Measurements from ENCODE around the gene CD1C.

Gene CD1C

DNA sequence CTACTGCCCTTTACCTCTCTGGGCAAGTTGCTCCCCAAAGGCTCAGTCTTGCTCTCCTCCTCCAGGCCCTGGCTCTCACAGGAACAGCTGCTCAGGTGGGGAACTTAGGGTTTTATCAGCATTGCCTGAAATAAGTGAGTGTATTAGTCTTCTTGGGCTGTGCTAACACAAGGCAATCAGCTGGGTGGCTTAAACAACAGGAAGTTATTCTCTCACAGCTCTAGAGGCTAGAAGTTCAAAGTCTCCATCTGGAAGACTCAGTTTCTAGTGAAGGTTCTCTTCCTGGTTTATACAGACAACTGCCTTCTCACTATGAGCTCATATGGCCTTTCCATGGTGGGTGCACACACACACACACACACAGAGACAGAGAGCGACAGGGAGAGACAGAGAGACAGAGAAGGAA, 2.8 kb upstream of the CD1C start:
- Histone ChIP-seq H3K9ac (ENCODE audit: low read depth, low read length) (no peak overlapping the region), H3K9me3 (ENCODE audit: control insufficient read depth, insufficient read depth, low read length) (no peaks in the 10 kb centered on the region), H3K36me3 (ENCODE audit: insufficient read depth, low read length) (no peaks in the 10 kb centered on the region), H3K4me1 (ENCODE audit: insufficient read depth, low read length) (no peaks in the 10 kb centered on the region)

DNA sequence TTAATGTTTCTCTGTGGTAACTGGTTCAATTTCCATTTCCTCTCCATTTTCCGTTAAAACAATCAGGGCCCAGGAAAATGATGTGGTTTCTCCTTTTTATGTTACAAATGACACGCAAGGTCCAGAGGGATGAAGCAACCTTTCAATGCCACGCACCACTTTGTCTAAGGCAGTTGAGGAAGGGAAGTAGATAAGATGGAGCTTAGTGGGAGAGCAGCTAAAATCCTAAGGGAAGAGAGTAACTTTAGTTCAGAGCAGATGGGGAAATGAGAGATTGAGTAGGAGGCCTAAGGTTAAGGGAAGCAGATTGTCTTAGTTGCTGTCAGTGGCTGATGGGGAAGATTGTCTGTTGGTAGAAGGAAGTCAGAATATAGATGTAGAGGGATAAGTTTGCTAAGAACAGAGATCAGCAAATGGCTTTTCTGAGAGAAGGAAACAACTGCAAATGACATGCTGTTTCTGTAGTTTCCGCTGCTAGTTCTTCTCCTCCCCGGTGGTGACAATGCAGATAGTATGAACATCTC, 660 bp downstream of the CD1C start:
- H3K4me1 ChIP-seq (ENCODE audit: insufficient read depth, low read length), result no peaks in the 10 kb centered on the region
- H3K9ac ChIP-seq (ENCODE audit: low read depth, low read length), result no peak overlapping the region
- H3K9me3 ChIP-seq (ENCODE audit: control insufficient read depth, insufficient read depth, low read length), result no peaks in the 10 kb centered on the region
- H3K36me3 ChIP-seq (ENCODE audit: insufficient read depth, low read length), result no peaks in the 10 kb centered on the region

DNA sequence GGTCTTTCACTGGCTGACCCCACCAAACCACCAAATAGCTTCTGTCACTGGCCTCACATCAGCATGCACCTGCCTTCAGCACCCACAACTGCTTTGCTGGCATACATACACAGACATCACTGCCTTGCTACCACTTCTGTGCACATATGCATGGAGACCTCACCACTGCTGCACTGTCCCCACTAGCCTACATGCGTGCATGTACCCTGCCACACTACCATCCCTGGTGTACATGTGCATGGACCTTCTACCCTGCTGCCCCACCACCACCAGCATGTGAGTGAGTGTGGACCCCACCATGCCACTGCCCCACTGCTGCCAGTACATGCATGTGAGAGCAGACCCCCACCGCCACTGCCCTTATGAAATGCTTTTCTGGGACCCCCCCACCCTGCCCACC, 6.1 kb downstream of the CD1C start:
- Histone ChIP-seq H3K36me3 (ENCODE audit: insufficient read depth, low read length) (no peaks in the 10 kb centered on the region), H3K9me3 (ENCODE audit: control insufficient read depth, insufficient read depth, low read length) (no peaks in the 10 kb centered on the region), H3K9ac (ENCODE audit: low read depth, low read length) (no peak overlapping the region), H3K4me1 (ENCODE audit: insufficient read depth, low read length) (no peaks in the 10 kb centered on the region)

DNA sequence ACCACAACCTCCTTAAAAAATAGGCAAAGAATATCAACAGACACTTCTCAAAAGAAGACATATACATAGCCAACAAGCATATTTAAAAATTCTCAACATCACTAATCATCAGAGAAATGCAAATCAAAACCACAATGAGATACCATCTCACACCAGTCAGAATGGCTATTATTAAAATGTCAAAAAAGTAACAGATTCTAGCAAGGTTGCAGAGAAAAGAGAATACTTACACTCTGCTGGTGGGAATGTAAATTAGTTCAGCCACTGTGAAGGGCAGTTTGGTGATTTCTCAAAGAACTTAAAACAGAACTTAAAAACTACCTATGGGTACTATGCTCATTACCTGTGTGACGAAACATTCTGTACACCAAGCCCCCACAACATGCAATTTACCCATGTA, 20.9 kb downstream of the CD1C start:
- Histone ChIP-seq H3K9me3 (ENCODE audit: control insufficient read depth, insufficient read depth, low read length) (no peaks in the 10 kb centered on the region), H3K36me3 (ENCODE audit: insufficient read depth, low read length) (no peaks in the 10 kb centered on the region)

DNA sequence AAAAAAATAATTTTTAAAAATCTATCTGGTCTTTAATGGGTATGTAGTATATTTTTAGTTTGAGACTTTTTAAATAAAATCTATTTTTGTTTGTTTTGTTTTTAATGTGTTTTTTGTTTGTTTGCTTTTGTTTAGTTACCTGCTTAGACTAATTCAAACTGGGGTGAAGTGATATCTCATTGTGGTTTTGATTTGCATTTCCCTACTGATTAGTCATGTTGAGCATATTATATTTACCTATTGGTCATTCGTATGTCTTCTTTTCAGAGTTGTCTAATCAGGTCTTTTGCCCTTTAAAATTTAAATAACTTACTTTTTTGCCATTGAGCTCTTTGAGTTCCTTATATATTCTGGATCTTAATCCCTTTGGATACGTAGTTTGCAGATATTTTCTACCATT, 21.3 kb downstream of the CD1C start:
- Histone ChIP-seq H3K9me3 (ENCODE audit: control insufficient read depth, insufficient read depth, low read length) (no peaks in the 10 kb centered on the region), H3K9ac (ENCODE audit: low read depth, low read length) (no peak overlapping the region), H3K36me3 (ENCODE audit: insufficient read depth, low read length) (no peaks in the 10 kb centered on the region), H3K4me1 (ENCODE audit: insufficient read depth, low read length) (no peaks in the 10 kb centered on the region)

More for the DNA sequence above, 20.9 kb downstream of the CD1C start:
- no peak overlapping the region for H3K9ac ChIP-seq (ENCODE audit: low read depth, low read length)
- no peaks in the 10 kb centered on the region for H3K4me1 ChIP-seq (ENCODE audit: insufficient read depth, low read length)

DNA sequence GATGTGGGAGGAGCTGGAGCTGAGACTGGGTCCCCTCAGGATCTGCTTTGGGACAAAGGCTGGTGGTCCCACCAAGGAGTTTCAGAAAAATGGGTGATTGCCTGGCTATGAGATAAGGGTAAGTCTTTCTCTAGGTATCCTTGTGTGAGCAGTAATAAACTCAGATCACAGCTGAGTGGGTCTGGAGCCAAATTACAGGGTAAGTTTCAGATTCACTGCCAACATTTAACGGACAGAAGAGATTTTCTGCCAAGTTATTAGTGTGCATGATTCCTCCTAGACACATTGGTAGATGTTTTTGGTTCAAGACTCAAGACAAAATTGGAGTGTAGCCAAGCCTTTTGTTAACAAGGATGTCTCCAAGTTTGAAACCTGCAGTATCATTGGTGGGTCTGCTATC, 34.1 kb downstream of the CD1C start:
- H3K36me3 ChIP-seq (ENCODE audit: insufficient read depth, low read length), result no peaks in the 10 kb centered on the region
- no peak overlapping the region for H3K9ac ChIP-seq (ENCODE audit: low read depth, low read length)
- H3K9me3 ChIP-seq (ENCODE audit: control insufficient read depth, insufficient read depth, low read length), result no peaks in the 10 kb centered on the region
- H3K4me1 ChIP-seq (ENCODE audit: insufficient read depth, low read length), result no peaks in the 10 kb centered on the region

DNA sequence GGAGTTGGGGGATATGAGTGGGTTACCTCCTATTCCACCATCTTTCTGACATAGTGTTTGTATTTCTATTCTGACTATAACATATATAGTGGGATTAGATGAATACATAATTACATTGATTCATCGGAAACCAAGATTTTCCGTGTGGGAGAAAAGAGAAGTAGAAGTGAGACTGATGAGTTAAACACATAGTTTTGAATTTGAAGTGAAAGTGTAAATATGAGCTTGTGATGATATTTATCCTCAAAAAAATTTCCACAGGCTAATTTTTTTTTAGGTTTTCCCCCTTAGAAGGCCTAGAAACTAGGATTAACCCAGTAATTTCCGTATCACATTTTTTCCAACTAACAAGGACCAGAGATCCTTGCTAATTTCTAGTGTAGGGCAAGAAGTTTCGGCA, 34.7 kb downstream of the CD1C start:
- Histone ChIP-seq H3K36me3 (ENCODE audit: insufficient read depth, low read length) (no peaks in the 10 kb centered on the region), H3K9ac (ENCODE audit: low read depth, low read length) (no peak overlapping the region), H3K4me1 (ENCODE audit: insufficient read depth, low read length) (no peaks in the 10 kb centered on the region), H3K9me3 (ENCODE audit: control insufficient read depth, insufficient read depth, low read length) (no peaks in the 10 kb centered on the region)

DNA sequence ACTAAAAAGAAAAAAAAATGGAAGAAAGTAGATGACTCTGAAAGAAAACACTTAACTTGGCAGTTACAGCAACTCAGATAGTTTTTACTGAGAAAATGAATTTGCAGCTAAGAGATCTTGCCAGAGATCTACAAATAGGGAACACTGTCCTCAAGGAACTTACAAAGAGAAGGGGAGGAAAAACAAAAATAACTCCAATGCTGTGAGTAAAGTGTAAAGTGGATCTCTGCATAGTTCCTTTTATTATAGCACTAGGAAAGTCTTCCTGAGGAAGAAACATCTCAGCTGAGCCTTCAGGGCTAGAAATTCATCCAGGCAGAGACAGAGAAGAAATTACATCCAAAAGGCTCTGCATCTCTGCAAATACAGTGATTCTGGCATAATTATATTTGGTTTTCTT, 37.8 kb downstream of the CD1C start:
- H3K4me1 ChIP-seq (ENCODE audit: insufficient read depth, low read length), result no peaks in the 10 kb centered on the region
- H3K9me3 ChIP-seq (ENCODE audit: control insufficient read depth, insufficient read depth, low read length), result no peaks in the 10 kb centered on the region
- no peak overlapping the region for H3K9ac ChIP-seq (ENCODE audit: low read depth, low read length)
- H3K36me3 ChIP-seq (ENCODE audit: insufficient read depth, low read length), result no peaks in the 10 kb centered on the region

DNA sequence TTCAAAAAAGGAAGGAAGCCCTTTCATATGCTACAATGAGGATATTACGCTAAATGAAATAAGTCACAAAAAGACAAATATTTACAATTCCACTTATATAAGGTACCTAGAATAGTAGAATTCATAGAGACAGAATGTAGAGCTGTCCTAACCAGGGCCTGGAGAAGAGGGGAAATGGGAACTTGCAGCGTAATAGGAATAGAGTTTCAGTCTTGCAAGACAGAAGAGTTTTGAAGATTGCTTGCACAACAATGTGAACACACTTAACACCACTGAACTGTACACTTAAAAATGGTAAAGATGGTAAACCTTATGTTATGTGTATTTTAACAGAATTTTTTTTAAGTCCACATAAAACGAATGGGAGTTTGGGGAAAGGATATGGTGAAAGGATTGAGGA, 38.7 kb downstream of the CD1C start:
- Histone ChIP-seq H3K9me3 (ENCODE audit: control insufficient read depth, insufficient read depth, low read length) (no peaks in the 10 kb centered on the region), H3K9ac (ENCODE audit: low read depth, low read length) (no peak overlapping the region), H3K4me1 (ENCODE audit: insufficient read depth, low read length) (no peaks in the 10 kb centered on the region), H3K36me3 (ENCODE audit: insufficient read depth, low read length) (no peaks in the 10 kb centered on the region)

DNA sequence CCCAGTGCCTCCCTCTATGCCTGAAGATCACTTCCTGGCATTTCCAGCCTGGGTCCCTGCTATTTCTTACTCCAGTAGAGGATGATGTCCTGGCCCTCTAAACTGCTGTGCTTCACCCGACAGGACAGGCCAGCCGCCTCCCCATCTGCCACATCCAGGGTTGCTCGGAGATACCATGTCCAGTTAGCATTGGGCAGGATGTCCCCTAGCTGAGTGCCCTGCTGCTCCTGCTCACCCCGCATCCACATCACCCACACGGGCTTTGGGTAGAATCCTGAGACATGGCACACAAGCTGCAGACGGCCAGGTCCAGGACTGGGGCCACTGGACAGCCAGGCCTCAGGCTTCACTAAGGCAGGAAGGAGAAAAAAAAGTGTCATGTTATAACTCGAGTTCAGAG, 39.6 kb downstream of the CD1C start:
- Histone ChIP-seq H3K9ac (ENCODE audit: low read depth, low read length) (no peak overlapping the region), H3K9me3 (ENCODE audit: control insufficient read depth, insufficient read depth, low read length) (no peaks in the 10 kb centered on the region), H3K36me3 (ENCODE audit: insufficient read depth, low read length) (no peaks in the 10 kb centered on the region), H3K4me1 (ENCODE audit: insufficient read depth, low read length) (no peaks in the 10 kb centered on the region)

DNA sequence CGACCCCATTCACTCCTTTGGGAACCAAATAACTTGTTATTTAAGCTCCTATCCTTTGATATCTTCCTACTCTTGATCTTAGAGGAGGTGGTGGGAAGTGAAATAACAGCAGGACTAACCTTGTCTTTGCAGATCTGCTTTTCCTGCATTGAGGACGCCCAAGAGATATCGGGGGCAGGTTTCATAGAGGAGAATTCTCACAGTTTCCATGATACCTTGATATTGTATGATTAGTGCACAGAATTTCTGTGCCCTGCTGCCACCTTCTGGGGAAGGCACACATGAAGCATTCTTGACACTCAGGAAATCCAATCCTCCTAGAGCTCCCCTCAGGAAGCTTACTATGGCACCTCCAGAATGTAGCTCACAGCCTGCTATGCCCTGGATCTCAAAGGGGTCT, 40.0 kb downstream of the CD1C start:
- Histone ChIP-seq H3K36me3 (ENCODE audit: insufficient read depth, low read length) (no peaks in the 10 kb centered on the region), H3K9ac (ENCODE audit: low read depth, low read length) (no peak overlapping the region), H3K4me1 (ENCODE audit: insufficient read depth, low read length) (no peaks in the 10 kb centered on the region), H3K9me3 (ENCODE audit: control insufficient read depth, insufficient read depth, low read length) (no peaks in the 10 kb centered on the region)

DNA sequence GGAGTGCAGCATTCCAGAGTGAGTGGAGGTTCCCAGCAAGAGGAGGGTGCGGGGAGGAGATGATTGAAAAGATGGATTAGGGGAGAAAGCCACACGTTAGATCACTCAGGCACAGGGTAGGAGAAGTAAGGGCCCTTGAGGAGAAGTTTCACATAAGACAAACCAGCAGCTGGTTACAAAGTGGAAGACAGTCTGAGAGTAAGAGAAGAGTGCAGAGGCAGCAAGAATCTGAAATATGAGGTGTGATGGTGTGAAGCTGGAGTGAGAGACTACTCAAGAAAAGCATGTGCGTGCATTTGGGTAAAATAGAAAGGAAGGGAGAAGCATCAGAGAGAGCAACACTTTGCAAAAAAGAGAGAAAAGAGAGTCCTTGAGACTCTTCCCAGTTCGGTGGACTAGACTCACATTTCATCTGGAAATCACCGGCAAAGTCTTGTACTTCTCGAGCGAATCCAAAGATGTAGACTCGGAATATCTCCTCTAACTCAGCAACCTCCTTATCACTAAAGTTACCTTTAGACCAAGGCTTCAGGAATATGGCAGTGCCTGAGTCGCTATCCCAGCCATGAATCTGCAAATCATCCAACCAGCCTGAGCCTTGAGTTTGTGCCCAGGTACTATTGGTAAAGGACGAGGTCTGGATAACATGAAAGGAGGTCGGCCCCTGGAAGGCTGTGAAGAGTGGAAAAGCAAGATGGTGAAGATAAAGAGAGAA, 40.8 kb downstream of the CD1C start:
- no peak overlapping the region for H3K9ac ChIP-seq (ENCODE audit: low read depth, low read length)
- no peaks in the 10 kb centered on the region for H3K36me3 ChIP-seq (ENCODE audit: insufficient read depth, low read length)

DNA sequence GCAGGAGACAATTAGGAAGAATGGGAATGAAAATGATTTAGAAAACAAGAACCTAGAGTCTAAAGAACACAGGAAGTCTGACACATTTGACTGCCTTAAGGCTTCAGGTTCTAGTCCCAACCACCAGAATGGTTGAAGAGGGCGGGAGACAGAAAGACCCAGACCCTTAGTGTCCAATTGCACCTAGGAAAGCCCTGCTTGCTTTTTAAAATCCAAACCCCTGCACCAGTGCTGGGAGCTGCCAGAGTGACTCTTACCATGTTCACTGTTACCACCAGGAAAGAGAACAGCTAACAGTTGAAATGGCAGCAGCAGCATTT, 41.3 kb downstream of the CD1C start:
- Histone ChIP-seq H3K9ac (ENCODE audit: low read depth, low read length) (no peak overlapping the region), H3K4me1 (ENCODE audit: insufficient read depth, low read length) (no peaks in the 10 kb centered on the region), H3K36me3 (ENCODE audit: insufficient read depth, low read length) (no peaks in the 10 kb centered on the region), H3K9me3 (ENCODE audit: control insufficient read depth, insufficient read depth, low read length) (no peaks in the 10 kb centered on the region)

More for the DNA sequence above, 40.8 kb downstream of the CD1C start:
- no peaks in the 10 kb centered on the region for H3K4me1 ChIP-seq (ENCODE audit: insufficient read depth, low read length)
- no peaks in the 10 kb centered on the region for H3K9me3 ChIP-seq (ENCODE audit: control insufficient read depth, insufficient read depth, low read length)

DNA sequence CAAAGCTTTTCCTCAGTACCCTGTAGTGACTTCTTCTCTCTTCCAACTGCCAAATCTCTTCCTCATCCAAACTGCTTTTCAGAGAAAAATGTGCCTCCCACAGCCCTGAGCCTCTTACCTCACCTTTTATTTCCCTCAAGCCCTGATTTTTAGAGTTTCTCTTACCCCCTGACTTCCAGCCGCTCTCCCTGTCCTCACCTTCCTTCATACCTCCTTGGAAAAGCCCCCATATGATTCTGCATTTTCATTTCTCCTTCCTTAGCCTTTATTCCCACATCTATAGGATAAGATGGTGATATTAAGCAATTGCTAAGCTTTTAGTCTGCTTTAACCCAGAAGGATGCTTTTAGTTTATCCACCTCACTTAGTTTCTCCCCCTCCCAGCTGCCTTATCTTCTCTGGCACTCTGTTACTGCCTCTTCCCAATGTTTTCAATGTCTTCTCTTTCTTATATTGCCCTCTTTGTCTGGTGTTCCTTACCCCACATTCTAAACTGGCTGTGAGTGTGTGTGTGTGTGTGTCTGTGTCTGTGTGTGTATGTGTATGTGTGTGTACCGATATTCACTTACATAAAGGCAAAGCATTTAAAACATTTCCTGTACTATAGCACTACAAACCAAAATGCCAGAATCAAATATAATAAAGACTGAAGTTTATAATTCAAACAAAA, 41.9 kb downstream of the CD1C start, which contains the start of gene CD1B:
CD1B (minus strand) TSS at position 51 of the 670 bp plus-strand sequence. CDS start 108 bp downstream, outside the sequence.
- Histone ChIP-seq H3K9me3 (ENCODE audit: control insufficient read depth, insufficient read depth, low read length) (no peaks in the 10 kb centered on the region), H3K36me3 (ENCODE audit: insufficient read depth, low read length) (no peaks in the 10 kb centered on the region), H3K4me1 (ENCODE audit: insufficient read depth, low read length) (no peaks in the 10 kb centered on the region), H3K9ac (ENCODE audit: low read depth, low read length) (no peak within 1 kb of the TSS)

DNA sequence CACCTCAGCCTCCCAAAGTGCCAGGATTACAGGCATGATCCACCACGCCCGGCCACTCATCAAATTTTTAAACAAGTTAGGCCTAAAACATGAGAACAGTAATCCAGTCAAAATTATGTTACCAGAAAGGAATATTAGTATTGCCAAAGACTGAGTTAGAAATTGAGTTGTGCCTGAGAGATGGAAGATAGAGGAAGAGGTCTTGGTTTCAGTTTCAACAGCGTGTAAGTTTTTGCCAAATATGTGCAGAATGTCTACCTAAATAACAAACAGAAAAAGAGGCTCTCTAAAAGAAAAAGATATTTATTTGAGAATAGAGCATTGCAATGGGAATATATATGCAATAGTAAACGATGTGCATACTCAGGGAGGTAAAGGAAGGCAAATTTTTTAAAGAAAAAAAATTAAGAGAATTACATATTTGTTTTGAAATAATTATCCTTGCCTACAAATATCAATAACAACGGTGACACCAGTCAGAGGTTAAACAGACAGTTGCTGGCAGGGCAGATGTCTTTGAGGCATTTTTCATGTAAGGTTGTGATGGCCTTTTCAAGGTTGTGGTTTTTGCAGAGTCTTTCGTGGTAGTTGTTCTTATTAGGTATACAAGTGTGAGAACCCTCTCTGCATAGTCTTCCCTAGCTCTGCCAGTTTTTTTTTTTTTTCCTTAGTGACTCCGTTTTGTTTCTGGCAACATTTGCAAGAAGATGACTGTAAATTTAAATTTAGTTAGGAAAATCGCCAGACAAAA, 43.9 kb downstream of the CD1C start:
- no peaks in the 10 kb centered on the region for H3K9me3 ChIP-seq (ENCODE audit: control insufficient read depth, insufficient read depth, low read length)
- H3K9ac ChIP-seq (ENCODE audit: low read depth, low read length), result no peak overlapping the region
- H3K4me1 ChIP-seq (ENCODE audit: insufficient read depth, low read length), result no peaks in the 10 kb centered on the region
- H3K36me3 ChIP-seq (ENCODE audit: insufficient read depth, low read length), result no peaks in the 10 kb centered on the region
